ENCODE measurements around the gene LDLRAD4.
"Not testable (repeated sequence)": the region's sequence is repeated elsewhere in the genome, so short reads cannot be mapped to it uniquely, and the experiment has no call there.

The LDLRAD4 gene

GRCh38 chr18:13690060-13690459 is 471.5 kb downstream of the LDLRAD4 start:
- FAIRE-seq; DNase-seq (ENCODE audit: extremely low spot score, insufficient read length, low read depth): not testable (repeated sequence)

- not testable (repeated sequence) for FAIRE-seq; DNase-seq (ENCODE audit: extremely low spot score, insufficient read length, low read depth)
Measured at GRCh38 chr18:13695337-13695736, 476.8 kb downstream of the LDLRAD4 start.

- FAIRE-seq (no peak), DNase-seq (ENCODE audit: extremely low spot score, insufficient read length, low read depth) (no peak)
Measured at GRCh38 chr18:13696961-13697360, 478.4 kb downstream of the LDLRAD4 start.

DNA sequence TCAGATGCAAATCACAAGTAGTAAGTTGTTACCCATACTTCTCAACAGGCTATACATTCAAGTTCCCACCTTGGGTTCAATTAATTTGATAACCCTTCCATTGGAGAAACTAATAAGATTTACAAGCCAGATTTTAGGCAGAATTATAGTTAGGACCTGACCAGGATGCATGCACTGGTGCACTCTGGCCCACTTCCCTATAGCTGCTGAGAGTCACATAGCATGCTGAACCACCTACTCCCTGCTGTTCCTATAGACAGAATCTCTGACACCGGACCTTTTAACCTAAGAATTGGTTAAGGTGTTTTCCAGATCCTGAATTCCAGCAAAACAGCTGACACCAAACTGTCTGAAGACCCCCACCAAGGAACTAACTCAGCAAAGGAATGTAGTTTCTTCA is 481.6 kb downstream of the LDLRAD4 start:
- FAIRE-seq: no peak
- DNase-seq (ENCODE audit: extremely low spot score, insufficient read length, low read depth): no peak

All from GM18507 (cell line).